ENCODE data around the gene GPBP1L1.

- TF ChIP-seq POLR2A (IDR thresholded peaks at IDR 0.05) (no peak), CTCF (IDR thresholded peaks at IDR 0.05) (no peak), EP300 (IDR thresholded peaks at IDR 0.05) (no peak)
These were observed 64.9 kb downstream of the GPBP1L1 start for GRCh38 chr1:45621501-45621836.

Data from ovary (tissue), 3 donors.